ENCODE data around the gene SCN4B.

Gene SCN4B

DNA sequence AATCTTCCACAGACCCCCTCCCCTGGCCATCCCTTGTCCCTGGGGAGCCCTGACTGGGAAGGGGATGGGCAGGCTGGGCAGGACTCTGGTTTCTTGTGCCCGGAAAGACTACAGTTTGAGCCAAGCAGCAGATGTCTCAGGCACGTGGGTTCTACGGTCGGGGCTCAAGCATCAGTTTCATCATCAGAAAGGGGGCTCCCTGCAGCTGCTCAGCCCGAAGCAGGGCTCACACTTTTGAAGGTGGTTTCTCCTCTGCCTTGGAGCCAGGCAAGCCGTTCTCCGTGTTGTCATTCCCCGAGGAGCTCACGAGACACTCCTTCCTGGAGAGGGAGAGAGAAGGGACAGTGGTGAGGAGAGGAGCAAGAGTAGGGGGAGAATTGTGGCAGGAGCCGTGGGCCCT, 15.8 kb downstream of the SCN4B start:
- no peak for ATAC-seq

GRCh38 chr11:118136341-118136740, 16.3 kb downstream of the SCN4B start:
- no peak for TF ChIP-seq OSR1 (CRISPR knock-in tag; IDR thresholded peaks at IDR 0.05)
- no peak for TF ChIP-seq TOX (CRISPR knock-in tag; IDR thresholded peaks at IDR 0.05; ENCODE audit: borderline replicate concordance)
- ATAC-seq, result no peak

More for the DNA sequence above, 15.8 kb downstream of the SCN4B start:
- TF ChIP-seq ZFP3 (CRISPR knock-in tag; IDR thresholded peaks at IDR 0.05) (no peak), BACH2 (CRISPR knock-in tag; IDR thresholded peaks at IDR 0.05; ENCODE audit: borderline replicate concordance) (no peak)

DNA sequence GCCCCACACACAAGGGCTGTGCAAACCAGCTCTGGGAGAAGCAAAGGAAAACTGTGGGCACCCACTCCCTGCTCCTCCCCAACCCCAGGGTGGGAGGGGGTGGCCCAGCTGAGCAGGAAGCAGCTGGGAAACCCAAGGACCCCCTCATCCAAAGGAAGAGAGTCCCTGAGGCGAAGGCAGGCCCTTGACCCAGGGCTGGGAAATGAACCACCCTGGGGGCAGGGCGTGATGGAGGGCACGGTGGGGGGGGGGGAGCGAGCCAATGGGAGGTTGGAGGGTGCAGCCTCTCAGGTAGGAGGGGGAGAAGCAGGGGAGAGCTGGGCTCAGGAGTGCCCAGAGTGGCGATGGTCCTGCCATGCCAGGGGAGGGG, 16.8 kb downstream of the SCN4B start:
- no peak for ATAC-seq
- TF ChIP-seq SNAI2 (CRISPR knock-in tag; IDR thresholded peaks at IDR 0.05) (no peak), BACH2 (CRISPR knock-in tag; IDR thresholded peaks at IDR 0.05; ENCODE audit: borderline replicate concordance) (no peak), TOX (CRISPR knock-in tag; IDR thresholded peaks at IDR 0.05; ENCODE audit: borderline replicate concordance) (no peak), PATZ1 (CRISPR knock-in tag; IDR thresholded peaks at IDR 0.05; ENCODE audit: borderline replicate concordance) (no peak)

DNA sequence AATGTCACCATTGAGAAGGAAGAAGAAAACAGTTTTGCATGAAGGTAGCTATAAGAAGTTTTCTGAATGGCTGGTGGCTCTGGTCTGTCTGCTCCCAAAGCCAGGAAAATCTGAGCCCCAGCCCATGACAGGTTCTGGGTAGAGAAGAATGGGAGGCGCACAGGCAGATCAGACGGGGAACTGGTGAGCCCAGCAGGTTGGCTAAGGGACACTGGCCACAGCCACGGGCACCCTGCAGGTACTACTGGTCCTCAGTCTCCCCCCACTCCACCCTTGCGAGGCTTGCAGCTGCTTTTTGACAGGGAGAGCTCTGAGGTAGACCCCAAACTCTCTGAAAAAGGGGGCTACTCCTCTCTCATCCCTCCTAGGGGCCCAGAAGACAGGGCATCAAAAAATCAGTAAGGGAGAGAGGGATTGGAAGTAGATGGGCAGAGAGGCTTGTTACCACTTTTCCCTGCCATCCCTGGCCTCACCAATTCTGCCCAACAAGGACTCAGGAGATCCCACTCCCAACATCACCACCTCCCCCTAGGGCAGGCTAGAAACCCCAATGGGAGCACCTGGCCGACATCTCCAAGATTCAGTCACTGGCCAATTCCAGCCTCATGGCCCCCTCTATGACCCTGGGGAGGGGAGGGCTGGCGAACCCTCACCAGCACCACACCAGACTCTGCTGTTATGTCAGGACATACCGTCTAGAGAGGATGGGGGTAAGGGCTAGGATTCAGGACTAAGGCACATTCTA, 17.4 kb downstream of the SCN4B start:
- TF ChIP-seq ZNF70 (CRISPR knock-in tag; IDR thresholded peaks at IDR 0.05) (no peak), GLIS3 (CRISPR knock-in tag; IDR thresholded peaks at IDR 0.05) (no peak), ZFP3 (CRISPR knock-in tag; IDR thresholded peaks at IDR 0.05) (no peak), ZNF565 (CRISPR knock-in tag; conservative IDR thresholded peaks at IDR 0.05; ENCODE audit: low read depth) (no peak), CREB5 (CRISPR knock-in tag; IDR thresholded peaks at IDR 0.05; ENCODE audit: low read depth) (no peak), OSR1 (CRISPR knock-in tag; IDR thresholded peaks at IDR 0.05) (no peak), ISL1 (CRISPR knock-in tag; IDR thresholded peaks at IDR 0.05) (no peak), ARNTL (CRISPR knock-in tag; IDR thresholded peaks at IDR 0.05; ENCODE audit: borderline replicate concordance, low read depth) (no peak), SNAI2 (CRISPR knock-in tag; IDR thresholded peaks at IDR 0.05) (no peak)
- TF ChIP-seq, protein P1, sequence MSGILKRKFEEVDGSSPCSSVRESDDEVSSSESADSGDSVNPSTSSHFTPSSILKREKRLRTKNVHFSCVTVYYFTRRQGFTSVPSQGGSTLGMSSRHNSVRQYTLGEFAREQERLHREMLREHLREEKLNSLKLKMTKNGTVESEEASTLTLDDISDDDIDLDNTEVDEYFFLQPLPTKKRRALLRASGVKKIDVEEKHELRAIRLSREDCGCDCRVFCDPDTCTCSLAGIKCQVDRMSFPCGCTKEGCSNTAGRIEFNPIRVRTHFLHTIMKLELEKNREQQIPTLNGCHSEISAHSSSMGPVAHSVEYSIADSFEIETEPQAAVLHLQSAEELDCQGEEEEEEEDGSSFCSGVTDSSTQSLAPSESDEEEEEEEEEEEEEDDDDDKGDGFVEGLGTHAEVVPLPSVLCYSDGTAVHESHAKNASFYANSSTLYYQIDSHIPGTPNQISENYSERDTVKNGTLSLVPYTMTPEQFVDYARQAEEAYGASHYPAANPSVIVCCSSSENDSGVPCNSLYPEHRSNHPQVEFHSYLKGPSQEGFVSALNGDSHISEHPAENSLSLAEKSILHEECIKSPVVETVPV (CRISPR knock-in tag; IDR thresholded peaks at IDR 0.05), result no peak
- ATAC-seq, result no peak

- TF ChIP-seq CREB5 (CRISPR knock-in tag; IDR thresholded peaks at IDR 0.05; ENCODE audit: low read depth), result no peak
- TF ChIP-seq ZNF565 (CRISPR knock-in tag; conservative IDR thresholded peaks at IDR 0.05; ENCODE audit: low read depth), result no peak
- TF ChIP-seq ZC3H10 (CRISPR knock-in tag; IDR thresholded peaks at IDR 0.05), result no peak
- no peak for TF ChIP-seq ZNF8 (CRISPR knock-in tag; IDR thresholded peaks at IDR 0.05)
- TF ChIP-seq BACH2 (CRISPR knock-in tag; IDR thresholded peaks at IDR 0.05; ENCODE audit: borderline replicate concordance), result no peak
- TF ChIP-seq, protein P2, sequence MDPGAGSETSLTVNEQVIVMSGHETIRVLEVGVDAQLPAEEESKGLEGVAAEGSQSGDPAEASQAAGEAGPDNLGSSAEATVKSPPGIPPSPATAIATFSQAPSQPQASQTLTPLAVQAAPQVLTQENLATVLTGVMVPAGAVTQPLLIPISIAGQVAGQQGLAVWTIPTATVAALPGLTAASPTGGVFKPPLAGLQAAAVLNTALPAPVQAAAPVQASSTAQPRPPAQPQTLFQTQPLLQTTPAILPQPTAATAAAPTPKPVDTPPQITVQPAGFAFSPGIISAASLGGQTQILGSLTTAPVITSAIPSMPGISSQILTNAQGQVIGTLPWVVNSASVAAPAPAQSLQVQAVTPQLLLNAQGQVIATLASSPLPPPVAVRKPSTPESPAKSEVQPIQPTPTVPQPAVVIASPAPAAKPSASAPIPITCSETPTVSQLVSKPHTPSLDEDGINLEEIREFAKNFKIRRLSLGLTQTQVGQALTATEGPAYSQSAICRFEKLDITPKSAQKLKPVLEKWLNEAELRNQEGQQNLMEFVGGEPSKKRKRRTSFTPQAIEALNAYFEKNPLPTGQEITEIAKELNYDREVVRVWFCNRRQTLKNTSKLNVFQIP (CRISPR knock-in tag; IDR thresholded peaks at IDR 0.05; ENCODE audit: borderline replicate concordance, low read depth), result no peak
- TF ChIP-seq ISL1 (CRISPR knock-in tag; IDR thresholded peaks at IDR 0.05), result no peak
- TF ChIP-seq ZFP30 (CRISPR knock-in tag; IDR thresholded peaks at IDR 0.05), result no peak
- no peak for TF ChIP-seq ZNF70 (CRISPR knock-in tag; IDR thresholded peaks at IDR 0.05)
- TF ChIP-seq ZFP3 (CRISPR knock-in tag; IDR thresholded peaks at IDR 0.05), result no peak
- ATAC-seq, result no peak
Measured at GRCh38 chr11:118133816-118134215, 18.8 kb downstream of the SCN4B start.

Data from SK-N-SH treated with all-trans-retinoic acid at 6 μM for 48 hours (cell line).